GM19239 (cell line): ENCODE data around the gene PELI3.

Source experiments
- DNase-seq: peaks from one replicate; pipeline ENCODE4 v3.0.0; 2011; ENCODE audit warnings: low spot score; ENCODE audit not compliant: insufficient read length
- FAIRE-seq: peaks from 2 replicates; lab custom pipeline; 2011; peaks lifted over from hg19 to GRCh38; lab: Jason Lieb, UNC

PELI3 gene

DNA sequence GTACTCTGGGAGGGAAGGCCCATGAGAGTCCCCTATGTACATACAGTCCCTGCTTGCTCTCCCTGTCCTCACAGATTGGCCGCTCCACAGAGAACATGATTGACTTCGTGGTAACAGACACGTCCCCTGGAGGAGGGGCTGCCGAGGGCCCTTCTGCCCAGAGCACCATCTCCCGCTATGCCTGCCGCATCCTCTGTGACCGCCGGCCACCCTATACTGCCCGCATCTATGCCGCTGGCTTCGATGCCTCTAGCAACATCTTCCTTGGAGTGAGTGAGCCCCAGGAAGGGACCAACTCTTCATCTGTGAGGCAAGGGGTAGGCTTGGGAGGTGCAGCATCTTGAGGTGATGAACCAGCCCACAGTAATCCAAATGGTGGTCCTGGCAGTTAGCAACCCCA lies 6.5 kb downstream of the PELI3 start:
- no peak for FAIRE-seq
- DNase-seq: no peak

DNA sequence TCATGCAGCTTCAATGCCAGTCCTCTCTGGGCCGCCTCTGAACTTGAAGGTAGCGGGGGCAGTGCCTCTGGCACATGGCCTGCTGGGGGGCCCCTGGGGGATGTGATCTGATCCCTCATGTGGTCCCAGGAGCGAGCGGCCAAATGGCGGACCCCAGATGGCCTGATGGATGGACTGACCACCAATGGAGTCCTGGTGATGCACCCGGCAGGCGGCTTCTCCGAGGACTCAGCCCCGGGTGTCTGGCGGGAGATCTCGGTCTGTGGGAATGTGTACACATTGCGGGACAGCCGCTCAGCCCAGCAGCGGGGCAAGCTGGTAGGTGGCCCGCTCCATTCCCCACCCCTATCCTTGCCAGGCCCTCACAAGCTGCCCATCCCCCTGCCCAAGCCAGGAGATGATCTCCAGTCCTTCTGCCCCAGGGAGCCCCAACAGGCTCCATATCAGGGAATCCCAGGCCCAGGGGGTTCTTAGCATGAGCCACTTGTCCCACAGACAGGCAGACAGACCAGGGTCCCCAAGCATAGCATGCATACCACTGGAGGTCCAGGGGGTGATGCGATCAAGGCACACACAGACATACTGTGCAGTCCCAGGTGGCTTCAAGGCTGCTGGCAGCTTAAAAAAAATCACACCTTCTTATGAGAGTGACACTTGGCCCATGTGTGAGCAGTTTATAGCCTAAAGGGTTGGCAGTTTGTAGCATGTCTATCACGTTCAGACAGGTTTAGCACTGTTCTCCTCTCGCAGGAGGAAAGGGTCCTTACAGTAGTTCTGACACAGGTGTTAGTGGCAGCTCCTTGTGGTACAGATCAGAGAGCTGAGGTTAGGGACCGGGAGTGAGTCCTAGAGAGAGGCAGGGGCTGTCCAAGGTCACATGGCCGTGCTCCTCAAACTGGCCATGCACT lies 7.2 kb downstream of the PELI3 start:
- DNase-seq (no peak), FAIRE-seq (no peak)

GRCh38 chr11:66475349-66476172 lies 8.9 kb downstream of the PELI3 start:
- FAIRE-seq (no peak), DNase-seq (no peak)

- no peak for FAIRE-seq
- no peak for DNase-seq
Measured at GRCh38 chr11:66476173-66476840, 9.6 kb downstream of the PELI3 start.

GRCh38 chr11:66476841-66477251 lies 10.1 kb downstream of the PELI3 start:
- DNase-seq (no peak), FAIRE-seq (no peak)

GRCh38 chr11:66477263-66478201 lies 10.8 kb downstream of the PELI3 start:
- FAIRE-seq (no peak), DNase-seq (no peak)

- FAIRE-seq (peak; percentile 90), DNase-seq (peak; percentile 64)
Measured at GRCh38 chr11:66478729-66479393, 12.2 kb downstream of the PELI3 start.

GRCh38 chr11:66479394-66480116 lies 12.8 kb downstream of the PELI3 start:
- no peak for DNase-seq

GRCh38 chr11:66480117-66480938 lies 13.6 kb downstream of the PELI3 start, which contains the start of gene DPP3:
DPP3 (plus strand) TSS chr11:66480434; CDS start chr11:66482201, 1,767 bp downstream.
- peak; percentile 91 for FAIRE-seq

More at GRCh38 chr11:66479394-66480116, 12.8 kb downstream of the PELI3 start:
- FAIRE-seq: no peak

DNA sequence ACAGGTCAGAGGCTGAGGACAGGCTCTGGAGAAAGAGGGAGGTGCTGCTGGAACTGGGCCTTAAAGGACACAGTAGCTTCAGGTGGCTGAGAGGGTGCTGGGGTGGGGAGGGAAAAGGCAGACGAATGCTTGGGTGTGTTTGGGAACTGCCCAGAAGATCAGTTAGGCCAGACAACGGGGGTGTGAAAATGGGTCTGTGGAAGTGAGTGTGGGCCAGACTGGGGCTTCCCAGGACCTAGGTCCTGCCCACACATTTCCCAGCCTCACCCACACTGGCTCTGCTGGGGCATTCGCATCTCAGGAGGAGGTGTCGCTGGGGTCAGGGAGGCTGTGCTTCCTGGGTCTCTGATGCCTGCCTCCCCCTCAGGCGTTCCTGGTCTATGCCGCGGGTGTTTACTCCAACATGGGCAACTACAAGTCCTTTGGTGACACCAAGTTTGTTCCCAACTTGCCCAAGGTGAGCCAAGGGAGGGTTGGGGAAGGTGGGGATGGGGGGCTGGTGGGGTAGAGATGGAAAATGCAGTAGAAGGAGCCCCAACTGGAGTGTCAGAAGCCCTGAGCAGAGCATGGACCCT lies 18.2 kb downstream of the PELI3 start:
- DNase-seq: no peak
- FAIRE-seq: no peak

More at GRCh38 chr11:66480117-66480938, 13.6 kb downstream of the PELI3 start, which contains the start of gene DPP3:
- DNase-seq: peak; percentile 100

GRCh38 chr11:66488957-66489356 lies 22.3 kb downstream of the PELI3 start:
- DNase-seq (no peak), FAIRE-seq (no peak)

DNA sequence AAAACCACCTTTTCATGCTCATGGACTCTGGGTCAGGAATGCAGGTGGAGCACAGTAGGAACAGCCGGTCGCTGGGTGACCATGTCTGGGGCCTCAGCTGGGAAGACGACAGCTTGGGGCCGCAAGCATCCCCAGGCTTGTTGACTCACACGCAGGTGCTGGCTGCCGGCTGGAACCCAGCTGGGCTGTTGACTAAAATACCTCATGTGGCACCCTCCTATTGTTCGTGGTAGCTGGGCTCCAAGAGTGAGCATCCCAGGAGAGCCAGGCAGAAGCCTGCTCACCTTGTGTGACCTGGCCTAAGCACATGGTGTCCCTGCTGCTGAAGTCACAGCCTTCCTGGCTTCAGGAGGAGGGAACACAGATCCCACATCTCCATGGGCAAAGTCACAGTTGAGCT lies 22.9 kb downstream of the PELI3 start:
- FAIRE-seq (no peak), DNase-seq (no peak)

DNA sequence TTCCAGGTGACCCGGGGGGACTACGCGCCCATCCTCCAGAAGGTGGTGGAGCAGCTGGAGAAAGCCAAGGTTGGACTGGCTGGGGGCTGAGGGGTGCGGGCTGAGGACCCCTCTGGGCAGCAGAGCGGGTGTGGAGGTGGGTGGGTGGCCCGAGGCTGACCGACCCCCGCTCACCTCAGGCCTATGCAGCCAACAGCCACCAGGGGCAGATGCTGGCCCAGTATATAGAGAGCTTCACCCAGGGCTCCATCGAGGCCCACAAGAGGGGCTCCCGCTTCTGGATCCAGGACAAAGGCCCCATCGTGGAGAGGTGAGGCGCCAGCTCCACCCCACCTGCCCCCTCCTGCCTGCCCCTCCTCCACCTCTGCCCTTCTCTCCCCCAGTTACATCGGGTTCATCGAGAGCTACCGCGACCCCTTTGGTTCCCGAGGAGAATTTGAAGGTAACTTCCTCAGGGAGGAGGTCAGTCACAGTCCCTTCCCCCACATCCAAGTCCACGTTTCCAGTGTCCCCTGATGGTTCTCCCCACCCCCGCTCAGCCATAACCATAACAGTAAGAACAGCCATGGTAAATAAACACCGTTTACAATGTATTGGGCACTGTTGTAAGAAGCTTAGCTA lies 24.7 kb downstream of the PELI3 start:
- FAIRE-seq (no peak), DNase-seq (no peak)

- no peak for DNase-seq
Measured at GRCh38 chr11:66492161-66492865, 25.6 kb downstream of the PELI3 start.

DNA sequence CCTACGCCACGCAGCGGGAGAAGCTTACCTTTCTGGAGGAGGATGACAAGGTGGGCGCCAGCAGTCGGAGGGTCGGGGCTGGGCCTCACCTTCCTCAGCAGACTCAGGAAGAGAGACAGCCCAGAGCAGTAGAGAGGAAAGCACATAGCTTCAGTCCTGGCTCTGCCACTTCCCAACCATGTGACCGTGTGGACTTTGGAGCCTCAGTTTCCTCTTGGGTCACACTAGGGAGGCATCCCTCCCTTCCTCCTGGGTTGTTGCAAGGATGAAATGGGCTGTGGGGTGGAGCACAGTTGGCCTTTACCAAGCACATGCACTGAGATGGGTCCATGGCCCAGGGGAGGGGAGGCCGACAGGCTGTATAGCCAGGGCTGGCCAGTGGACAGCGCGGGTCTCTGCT lies 26.4 kb downstream of the PELI3 start:
- FAIRE-seq: no peak
- no peak for DNase-seq

More at GRCh38 chr11:66492161-66492865, 25.6 kb downstream of the PELI3 start:
- no peak for FAIRE-seq

DNA sequence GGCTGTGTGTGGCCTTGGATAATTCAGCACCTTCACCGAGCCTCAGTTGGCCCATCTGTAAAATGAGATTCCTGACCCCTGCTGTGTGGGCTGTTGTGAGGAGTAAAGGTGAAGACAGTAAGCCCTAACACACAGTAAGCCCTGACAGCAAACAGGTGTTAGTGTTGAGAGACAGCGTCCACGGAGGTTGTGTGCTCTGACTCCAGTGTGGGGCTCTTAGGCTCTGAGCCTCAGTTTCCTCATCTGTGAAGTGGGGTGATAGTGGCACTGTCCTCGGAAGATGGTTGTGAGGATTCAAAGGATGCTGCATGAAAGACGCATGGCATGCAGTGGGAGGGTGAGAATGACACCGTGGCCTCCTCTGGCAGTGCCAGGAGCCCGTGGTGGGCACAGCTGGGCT lies 27.8 kb downstream of the PELI3 start:
- no peak for DNase-seq
- FAIRE-seq: no peak
